Stimulated activated CD8-positive, alpha-beta memory T cell treated with anti-CD3 and anti-CD28 coated beads, Interleukin-15, amount 100 ng/mL, for 4 hours (primary cell): ENCODE data around the gene KAT2A.
A peak's percentile ranks its signal among the peaks of the same experiment; 100 is the strongest.

ENCODE experiments used
- DNase-seq, 2 donors: peaks; one replicate each; pipeline ENCODE4 v3.0.0-alpha.2; 2020; ENCODE audit warnings: low read depth in 2 of 2

The KAT2A gene

DNA sequence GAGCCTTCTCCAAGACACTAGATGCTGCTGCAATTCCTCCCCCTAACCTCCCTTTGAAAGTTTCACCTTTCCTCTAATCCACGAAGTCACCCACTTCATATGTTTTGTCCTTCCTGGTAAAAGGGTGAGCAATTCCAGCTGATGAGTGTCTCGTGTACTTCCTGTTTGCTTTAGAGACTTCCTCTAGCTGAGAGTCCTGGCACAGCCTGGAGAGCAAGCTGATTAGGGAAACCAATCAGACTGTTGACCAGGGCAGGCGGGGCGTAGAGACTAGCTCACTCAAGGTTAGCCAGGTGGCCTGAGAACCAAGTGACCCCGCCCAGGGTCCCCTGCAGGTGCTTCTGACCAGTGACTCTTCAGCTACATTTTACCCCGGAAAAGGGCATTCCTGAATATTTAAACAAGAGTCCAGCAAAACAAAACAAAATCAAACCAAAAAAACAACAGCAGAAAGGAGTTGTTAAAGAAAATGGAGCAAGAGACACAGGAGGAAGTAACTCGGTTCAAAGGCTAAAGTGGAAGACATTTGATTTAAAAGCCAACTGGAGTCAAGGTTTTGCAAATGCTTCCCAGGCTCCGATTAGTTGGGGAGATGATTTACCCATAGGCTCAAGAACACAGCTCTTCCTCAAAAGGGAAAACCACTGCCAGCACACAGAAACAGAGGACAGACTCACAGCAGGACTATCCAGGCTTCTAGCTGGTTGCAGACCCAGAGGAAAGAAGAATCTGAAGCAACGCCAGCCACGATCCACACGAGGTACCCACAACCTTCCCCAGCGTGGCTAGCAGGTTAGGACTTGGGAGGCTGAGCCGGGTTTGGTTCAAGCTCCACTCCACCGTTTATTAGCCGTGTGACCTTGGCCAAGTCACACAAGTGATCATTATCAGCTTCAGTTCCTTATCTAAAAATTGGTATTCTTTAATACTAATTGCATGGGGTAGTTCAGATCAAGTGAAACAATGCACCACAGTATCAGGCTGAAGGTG is 14.8 kb upstream of the KAT2A start:
- no peak for DNase-seq

DNA sequence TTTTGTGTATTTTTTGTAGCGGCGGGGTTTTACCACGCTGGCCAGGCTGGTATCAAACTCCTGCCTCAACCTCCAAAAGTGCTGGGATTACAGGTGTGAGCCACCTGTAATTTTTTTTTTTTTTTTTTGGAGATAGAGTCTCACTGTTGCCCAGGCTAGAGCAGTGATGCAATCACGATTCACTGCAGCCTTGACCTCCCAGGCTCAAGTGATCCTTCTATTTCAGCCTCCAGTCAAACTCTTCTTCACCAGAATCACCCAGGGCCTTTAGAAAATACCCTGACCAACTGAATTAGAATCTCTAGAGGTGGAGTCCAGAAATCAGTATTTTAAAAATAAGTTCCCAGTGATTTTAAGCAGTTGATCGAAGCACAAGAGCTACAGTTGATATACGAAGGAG is 14.0 kb upstream of the KAT2A start:
- DNase-seq, result no peak

DNA sequence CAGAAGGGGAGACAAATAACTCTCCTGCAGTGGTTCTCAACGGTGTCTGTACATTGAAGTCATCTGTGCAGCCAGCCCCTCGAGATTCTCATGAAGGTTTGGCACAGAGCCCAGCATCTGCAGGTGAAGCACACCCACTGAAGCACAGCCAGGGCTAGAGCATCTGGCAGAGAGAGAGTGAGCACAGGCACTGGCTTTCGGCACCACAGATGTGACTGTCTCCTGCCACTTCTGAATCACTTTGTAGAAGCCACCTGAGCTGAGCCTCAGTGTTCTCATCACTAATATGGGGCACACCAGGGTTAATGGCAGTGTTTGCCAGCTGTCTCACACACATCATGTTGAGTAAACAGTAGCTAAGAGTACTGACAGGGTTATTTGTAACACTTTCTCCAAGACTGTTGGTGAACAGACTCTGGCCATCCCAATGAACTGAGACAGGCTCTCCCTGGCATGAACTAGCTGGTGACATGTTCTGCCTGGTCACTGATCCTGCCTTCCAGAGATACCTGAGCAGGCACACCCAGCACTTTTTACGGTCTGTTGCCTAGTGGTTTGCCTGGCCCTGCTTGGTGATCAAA is 12.4 kb upstream of the KAT2A start:
- no peak for DNase-seq

DNA sequence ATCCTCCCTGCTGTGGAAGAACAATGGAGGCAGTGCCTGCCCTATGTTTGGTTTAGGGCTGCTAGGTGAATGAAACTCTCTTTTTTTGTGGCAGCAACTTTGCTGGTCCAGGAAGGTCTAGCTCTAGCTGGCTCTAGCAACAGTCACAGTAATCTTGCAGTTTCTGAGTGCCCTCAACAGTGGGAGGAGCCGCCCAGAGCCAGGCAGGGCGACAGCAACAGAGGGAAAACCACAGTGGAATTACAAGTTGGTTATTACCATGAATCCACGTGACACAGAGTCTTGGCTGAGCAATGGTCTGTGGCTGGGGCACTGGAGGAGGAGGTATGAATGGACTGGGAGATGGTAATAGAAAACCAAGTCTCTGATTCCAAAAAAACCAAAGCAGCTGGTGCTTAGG is 11.8 kb upstream of the KAT2A start:
- DNase-seq, result no peak

DNA sequence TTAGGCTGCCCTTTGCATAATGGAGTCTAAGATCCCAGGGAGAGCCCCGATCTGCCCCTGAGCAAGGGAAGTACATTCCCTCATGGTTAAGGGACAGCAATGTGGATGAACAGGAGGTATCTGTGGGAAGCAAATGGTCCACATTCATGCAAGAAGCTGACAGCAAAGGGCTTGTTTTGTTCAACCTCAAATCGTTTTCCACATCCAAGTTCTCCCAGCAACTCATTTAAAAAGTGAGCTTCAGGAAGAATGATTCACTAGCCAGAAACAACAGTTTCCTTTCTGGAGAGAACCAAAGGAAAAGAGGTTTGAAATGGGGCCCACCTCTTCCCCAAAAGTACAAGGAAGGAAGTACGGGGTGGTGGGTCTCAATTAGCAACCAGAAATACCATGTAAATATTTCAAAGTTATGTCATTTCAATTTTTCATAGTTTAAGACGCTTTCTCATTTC is 10.8 kb upstream of the KAT2A start:
- DNase-seq, result no peak

GRCh38 chr17:42131232-42131631 is 10.1 kb upstream of the KAT2A start:
- DNase-seq, result no peak

- DNase-seq, result no peak
Measured at GRCh38 chr17:42130310-42130936, 9.3 kb upstream of the KAT2A start.

DNA sequence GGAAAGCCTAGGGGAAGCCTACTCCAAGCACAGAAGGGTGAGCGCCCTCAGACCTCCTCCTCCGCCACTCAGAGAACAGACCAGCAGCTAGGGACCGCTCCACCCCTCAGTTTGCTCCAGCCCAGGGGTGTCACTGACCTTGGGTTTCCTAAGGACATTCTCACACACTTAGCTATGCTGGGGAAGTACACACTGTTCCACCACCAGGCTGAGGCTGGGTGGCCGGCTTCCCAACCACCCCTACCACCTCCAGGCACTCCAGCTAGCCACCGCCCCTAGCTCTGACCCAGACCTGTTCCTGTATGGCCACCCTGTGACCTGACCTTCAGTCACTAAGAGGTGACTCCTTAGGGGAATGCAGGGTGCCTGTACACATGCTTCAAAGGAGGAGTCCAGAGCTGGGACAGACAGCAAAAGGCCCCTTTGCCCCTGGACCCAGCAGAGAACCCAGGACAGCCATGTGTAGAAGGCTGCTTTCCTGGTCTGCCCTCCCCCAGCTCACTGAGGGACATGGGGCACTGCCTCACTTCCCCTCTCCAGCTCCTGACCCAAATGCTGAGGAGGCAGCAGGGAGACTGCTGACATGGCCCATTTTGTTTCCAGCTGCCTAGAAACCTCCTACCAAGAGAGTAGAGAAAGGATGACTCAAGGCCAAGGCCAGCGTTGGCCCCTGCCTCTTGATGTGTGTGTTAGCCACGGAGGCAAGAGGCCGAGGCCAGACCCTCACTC is 8.1 kb upstream of the KAT2A start:
- DNase-seq, result no peak

GRCh38 chr17:42127414-42127813 is 6.2 kb upstream of the KAT2A start:
- DNase-seq, result no peak

GRCh38 chr17:42126836-42127235 is 5.7 kb upstream of the KAT2A start:
- no peak for DNase-seq

DNA sequence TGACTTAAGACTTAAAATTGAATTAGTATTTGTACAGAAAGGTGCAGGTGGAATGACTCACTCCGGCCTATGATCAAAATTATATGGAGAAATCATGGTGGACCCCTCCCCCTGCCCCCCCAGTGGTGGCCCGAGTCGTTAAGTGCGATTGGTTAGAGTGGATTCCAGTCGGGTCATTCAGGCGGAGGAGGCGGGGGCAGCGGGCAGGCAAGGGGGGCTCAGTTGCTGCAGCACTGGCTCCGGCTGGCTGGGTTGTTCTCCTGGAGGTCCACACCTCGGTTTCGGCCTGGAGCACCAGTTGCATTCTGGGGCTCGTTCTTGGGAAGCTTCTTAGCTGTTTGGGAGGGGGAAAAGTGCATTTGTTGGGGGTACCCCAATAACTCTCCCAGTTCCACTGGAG is 4.4 kb upstream of the KAT2A start:
- DNase-seq, result no peak

DNA sequence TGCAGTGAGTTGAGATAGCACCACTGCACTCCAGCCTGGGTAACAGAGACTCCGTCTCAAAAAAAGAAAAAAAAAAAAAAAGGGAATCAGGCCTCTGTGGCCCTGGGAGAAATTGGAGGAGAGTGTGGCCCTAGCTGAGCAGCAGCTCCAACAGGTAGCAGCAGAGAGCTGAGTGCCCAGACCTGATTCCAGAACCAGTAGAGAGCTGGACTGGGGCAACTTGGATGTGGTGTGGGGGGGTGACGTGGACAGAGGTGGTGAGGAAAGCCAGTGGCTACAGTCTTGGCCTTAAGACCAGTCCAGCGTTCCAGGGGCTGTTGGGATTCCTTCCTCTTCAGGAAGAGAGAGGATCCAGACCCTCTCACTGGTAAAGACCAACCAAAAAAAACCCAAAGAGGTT is 3.1 kb upstream of the KAT2A start:
- no peak for DNase-seq

- DNase-seq, result no peak
Measured at GRCh38 chr17:42122371-42123303, 1.5 kb upstream of the KAT2A start, which contains the start of gene HSPB9. Gene HSPB9 (plus strand): TSS chr17:42122804. CDS start chr17:42122851, 47 bp downstream.

DNA sequence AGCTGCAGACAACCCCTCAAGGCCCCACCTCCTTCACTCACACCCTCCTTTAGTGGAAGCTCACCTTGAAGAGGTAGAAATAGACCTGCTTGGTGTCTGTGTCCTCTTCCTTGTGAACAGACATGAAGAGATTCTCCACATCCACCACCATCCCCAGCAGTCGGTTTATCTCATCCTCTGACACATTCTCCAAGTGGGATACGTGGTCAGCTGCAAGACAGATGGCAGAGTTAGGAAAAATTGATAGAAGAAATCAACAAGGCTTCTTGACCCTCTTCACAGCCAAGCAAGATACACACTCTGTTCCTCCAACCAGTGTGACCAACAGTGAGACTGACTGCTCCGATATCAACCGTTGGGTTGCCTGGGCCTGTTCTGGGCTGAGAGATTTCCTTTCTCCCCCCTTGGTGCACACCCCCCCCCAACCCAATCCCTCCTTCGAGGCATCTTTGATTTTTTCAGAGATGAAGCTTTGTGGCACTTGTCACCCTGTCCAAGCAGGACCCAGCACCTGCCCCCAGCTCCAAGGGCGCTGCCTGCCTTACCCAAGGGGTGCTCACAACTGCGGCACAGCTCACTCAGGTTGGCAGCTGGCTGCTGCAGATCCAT is 902 bp downstream of the KAT2A start:
- DNase-seq, result no peak

- no peak for DNase-seq
Measured at GRCh38 chr17:42119301-42119700, 1.9 kb downstream of the KAT2A start.

GRCh38 chr17:42118545-42118944 is 2.6 kb downstream of the KAT2A start:
- no peak for DNase-seq

DNA sequence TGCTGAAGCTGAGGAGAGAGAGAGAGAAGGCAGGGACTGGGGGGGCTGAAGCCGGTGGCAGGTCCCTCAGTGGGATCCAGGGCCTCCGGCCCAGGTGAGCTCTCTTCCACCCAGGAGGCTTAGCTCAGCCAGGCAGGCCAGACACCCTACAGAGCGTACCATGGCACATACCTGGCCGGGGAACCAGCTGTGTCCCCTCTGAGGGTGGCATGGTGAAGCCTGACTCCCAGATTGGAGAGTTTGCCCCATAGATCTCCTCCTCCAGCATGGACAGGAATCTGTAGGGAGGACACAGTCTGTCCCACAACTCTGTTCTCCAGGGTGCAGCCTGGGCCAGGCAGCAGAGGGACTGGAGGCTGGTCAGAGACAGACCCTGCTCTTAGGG is 3.0 kb downstream of the KAT2A start:
- DNase-seq, result no peak

DNA sequence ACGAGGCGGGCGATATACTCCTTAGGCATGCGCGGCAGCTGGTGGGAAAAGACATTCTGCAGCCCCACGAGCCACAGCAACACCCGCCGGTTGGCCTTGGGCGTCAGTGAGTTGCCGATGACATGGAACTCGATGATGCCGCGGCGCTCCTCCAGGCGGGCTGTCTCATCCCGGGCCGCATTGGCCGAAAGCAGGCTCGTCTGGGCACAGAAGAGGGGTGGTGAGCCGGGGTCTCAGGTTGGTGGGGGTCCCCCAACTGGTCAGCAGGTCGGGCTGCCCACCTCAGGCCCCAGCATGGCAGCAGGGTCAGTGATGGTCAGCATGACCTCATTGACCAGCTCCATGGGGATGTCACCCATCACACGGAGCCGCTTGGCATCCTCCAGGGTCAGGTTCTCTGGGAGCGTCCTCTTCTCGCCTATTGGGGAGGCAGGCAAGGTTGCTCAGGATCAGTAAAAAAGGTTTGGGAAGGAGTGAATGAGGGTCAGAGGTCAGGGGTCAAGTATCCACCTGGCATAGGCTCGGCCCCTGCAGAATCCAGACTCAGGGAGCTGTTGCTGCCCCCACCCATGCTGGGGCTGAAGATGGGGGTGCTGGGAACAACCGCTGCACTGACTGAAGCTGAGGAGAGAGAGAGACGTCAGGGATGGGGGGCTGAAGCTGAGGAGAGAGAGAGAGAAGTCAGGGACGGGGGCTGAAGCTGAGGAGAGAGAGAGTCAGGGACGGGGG is 3.6 kb downstream of the KAT2A start:
- no peak for DNase-seq

- peak; percentile 51 to 66 for DNase-seq
Measured at GRCh38 chr17:42116705-42117396, 4.3 kb downstream of the KAT2A start.
